Neural cell (in vitro differentiated cells): ENCODE measurements around the gene NACC2. TPM values are rescaled to one million over a fixed set of nuclear protein-coding genes. Genes with fewer than 3 reads are reported as not detected.

Experiments
- H2AFZ ChIP-seq: fragments of 200-600, 300-800 bp; sonication (generic), shearing (Covaris generic); 2 replicates; pipeline ENCODE4 v1.6.0; 2014; ENCODE audit warnings: low read depth, mild to moderate bottlenecking, antibody characterized with exemption, low read length, moderate library complexity
- H3F3A ChIP-seq: fragments of 200-600 bp; shearing (Covaris generic); 2 replicates; pipeline ENCODE4 v1.6.1; 2016; ENCODE audit warnings: mild to moderate bottlenecking, moderate library complexity, mixed read lengths, antibody characterized with exemption, low read length; ENCODE audit not compliant: insufficient read depth, poor library complexity, severe bottlenecking
- H3K27ac ChIP-seq: fragments of 200-600, 300-800 bp; sonication (generic), shearing (Covaris generic); 2 replicates; pipeline ENCODE4 v1.5.1; 2014; ENCODE audit warnings: mild to moderate bottlenecking, low read length, moderate library complexity
- H3K27me3 ChIP-seq: fragments of 300-800, 200-600 bp; sonication (generic), shearing (Covaris generic); 2 replicates; pipeline ENCODE4 v1.6.0; 2014; ENCODE audit warnings: mild to moderate bottlenecking, low read depth, low read length, moderate library complexity; ENCODE audit not compliant: insufficient read depth
- H3K36me3 ChIP-seq: fragments of 300-800, 200-600 bp; sonication (generic), shearing (Covaris generic); 2 replicates; pipeline ENCODE4 v1.5.1; 2014; ENCODE audit warnings: mild to moderate bottlenecking, antibody characterized with exemption, low read length, moderate library complexity; ENCODE audit not compliant: insufficient read depth
- H3K4me2 ChIP-seq: fragments of 300-800, 200-600 bp; sonication (generic), shearing (Covaris generic); 2 replicates; pipeline ENCODE4 v1.6.0; 2014; ENCODE audit warnings: mild to moderate bottlenecking, low read length
- H3K4me3 ChIP-seq: fragments of 300-800, 200-600 bp; sonication (generic), shearing (Covaris generic); 2 replicates; pipeline ENCODE4 v1.5.1; 2014; ENCODE audit warnings: mild to moderate bottlenecking, low read length, moderate library complexity
- H3K79me2 ChIP-seq: fragments of 200-600 bp; shearing (Covaris generic); replicated peaks from 2 replicates; pipeline ENCODE4 v1.6.0; 2014; ENCODE audit warnings: mild to moderate bottlenecking, low read length, moderate library complexity; ENCODE audit not compliant: insufficient read depth
- H3K9ac ChIP-seq: fragments of 300-800, 200-600 bp; sonication (generic), shearing (Covaris generic); 2 replicates; pipeline ENCODE4 v1.6.1; 2016; ENCODE audit warnings: mild to moderate bottlenecking, low read length, mixed read lengths
- H3K9me2 ChIP-seq: fragments of 200-600 bp; shearing (Covaris generic); 2 replicates; pipeline ENCODE4 v1.6.1; 2016; ENCODE audit warnings: mild to moderate bottlenecking, low read length, mixed read lengths; ENCODE audit not compliant: insufficient read depth
- H3K9me3 ChIP-seq: fragments of 200-600, 300-800 bp; sonication (generic), shearing (Covaris generic); 2 replicates; pipeline ENCODE4 v1.6.1; 2016; ENCODE audit warnings: mild to moderate bottlenecking, mixed run types, low read length, moderate library complexity, mixed read lengths
- H4K20me1 ChIP-seq: fragments of 200-600 bp; shearing (Covaris generic); 2 replicates; pipeline ENCODE4 v1.6.1; 2016; ENCODE audit warnings: mild to moderate bottlenecking, mixed run types; ENCODE audit not compliant: insufficient read depth
- EP300 ChIP-seq: fragments of 450-650 bp; conservative IDR thresholded peaks from 2 replicates; pipeline ENCODE4 v1.6.1; 2014; ENCODE audit warnings: antibody characterized with exemption, mild to moderate bottlenecking, moderate library complexity; ENCODE audit not compliant: poor library complexity, severe bottlenecking
- EZH2 ChIP-seq: fragments of 200-600, 300-800 bp; shearing (Covaris generic), sonication (generic); IDR thresholded peaks from 2 replicates; pipeline ENCODE4 v1.6.1; 2014; ENCODE audit warnings: antibody characterized with exemption, low read length, borderline replicate concordance, mild to moderate bottlenecking; ENCODE audit not compliant: insufficient read depth, poor library complexity, severe bottlenecking
- MXI1 ChIP-seq: fragments of 450-650 bp; conservative IDR thresholded peaks from 2 replicates; pipeline ENCODE4 v1.6.1; 2014; ENCODE audit warnings: antibody characterized with exemption, mild to moderate bottlenecking; ENCODE audit not compliant: poor library complexity, severe bottlenecking
- POLR2AphosphoS5 ChIP-seq: IDR thresholded peaks from 2 replicates; pipeline ENCODE4 v1.6.1; 2012
- RAD21 ChIP-seq: fragments of 450-650 bp; conservative IDR thresholded peaks from 2 replicates; pipeline ENCODE4 v1.6.1; 2014; ENCODE audit warnings: antibody characterized with exemption, mild to moderate bottlenecking, moderate library complexity
- SMC3 ChIP-seq: fragments of 450-650 bp; conservative IDR thresholded peaks from 2 replicates; pipeline ENCODE4 v1.6.1; 2014; ENCODE audit warnings: antibody characterized with exemption, mild to moderate bottlenecking, moderate library complexity; ENCODE audit not compliant: poor library complexity
- TAF1 ChIP-seq: IDR thresholded peaks from 2 replicates; pipeline ENCODE4 v1.6.1; 2012; ENCODE audit warnings: low read depth
- polyA plus RNA-seq: library from polyadenylated mRNA; depleted of rRNA; stranded (reverse); fragments of >200 nt; gene quantifications from 2 replicates; pipeline ENCODE4 v1.2.3, GENCODE V29; 2014
- TF ChIP-seq, protein P1 (sequence below): IDR thresholded peaks from 2 replicates; pipeline ENCODE4 v1.6.1; 2012; ENCODE audit warnings: borderline replicate concordance
- TF ChIP-seq, protein P2 (sequence below): fragments of 450-650 bp; IDR thresholded peaks from 2 replicates; pipeline ENCODE4 v1.5.1; 2014; ENCODE audit warnings: antibody characterized with exemption, mild to moderate bottlenecking, moderate library complexity; ENCODE audit not compliant: poor library complexity, severe bottlenecking

Gene NACC2
- polyA plus RNA-seq, 1 donor from 2014 or later: 1.7 TPM

DNA sequence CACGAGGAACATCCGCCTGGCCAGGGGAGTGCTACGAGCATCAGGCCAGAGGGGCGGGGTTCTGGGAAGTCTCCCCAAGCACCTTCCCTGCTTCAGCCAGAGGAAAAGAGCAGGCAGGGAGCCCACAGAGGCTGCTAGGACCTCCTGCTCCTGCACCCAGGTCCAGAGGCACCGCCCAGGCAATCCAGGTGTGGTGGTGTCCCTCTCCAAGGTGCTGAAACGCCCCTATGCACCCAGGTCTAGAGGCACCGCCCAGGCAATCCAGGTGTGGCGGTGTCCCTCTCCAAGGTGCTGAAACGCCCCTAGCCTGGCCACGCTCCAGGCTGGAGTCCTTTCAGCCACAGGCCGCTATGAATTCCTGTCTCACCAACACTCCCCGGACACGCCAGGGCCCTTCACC lies 123.2 kb downstream of the NACC2 start:
- Histone ChIP-seq H3K9me3 (no peaks in the 10 kb centered on the region), H3K4me2 (no peak overlapping the region), H3K36me3 (no peaks in the 10 kb centered on the region), H3K9ac (no peak overlapping the region), H3K27ac (no peak overlapping the region), H3K4me3 (no peak overlapping the region), H4K20me1 (no peaks in the 10 kb centered on the region), H3K79me2 (no peaks in the 10 kb centered on the region), H3K9me2 (no peaks in the 10 kb centered on the region), H2AFZ (no peak overlapping the region), H3F3A (no peaks in the 10 kb centered on the region), H3K27me3 (no peaks in the 10 kb centered on the region)
- TF ChIP-seq MXI1 (no peak), TAF1 (no peak), RAD21 (no peak), SMC3 (no peak), POLR2AphosphoS5 (no peak), EP300 (no peak), EZH2 (no peak)
- TF ChIP-seq, protein P1, sequence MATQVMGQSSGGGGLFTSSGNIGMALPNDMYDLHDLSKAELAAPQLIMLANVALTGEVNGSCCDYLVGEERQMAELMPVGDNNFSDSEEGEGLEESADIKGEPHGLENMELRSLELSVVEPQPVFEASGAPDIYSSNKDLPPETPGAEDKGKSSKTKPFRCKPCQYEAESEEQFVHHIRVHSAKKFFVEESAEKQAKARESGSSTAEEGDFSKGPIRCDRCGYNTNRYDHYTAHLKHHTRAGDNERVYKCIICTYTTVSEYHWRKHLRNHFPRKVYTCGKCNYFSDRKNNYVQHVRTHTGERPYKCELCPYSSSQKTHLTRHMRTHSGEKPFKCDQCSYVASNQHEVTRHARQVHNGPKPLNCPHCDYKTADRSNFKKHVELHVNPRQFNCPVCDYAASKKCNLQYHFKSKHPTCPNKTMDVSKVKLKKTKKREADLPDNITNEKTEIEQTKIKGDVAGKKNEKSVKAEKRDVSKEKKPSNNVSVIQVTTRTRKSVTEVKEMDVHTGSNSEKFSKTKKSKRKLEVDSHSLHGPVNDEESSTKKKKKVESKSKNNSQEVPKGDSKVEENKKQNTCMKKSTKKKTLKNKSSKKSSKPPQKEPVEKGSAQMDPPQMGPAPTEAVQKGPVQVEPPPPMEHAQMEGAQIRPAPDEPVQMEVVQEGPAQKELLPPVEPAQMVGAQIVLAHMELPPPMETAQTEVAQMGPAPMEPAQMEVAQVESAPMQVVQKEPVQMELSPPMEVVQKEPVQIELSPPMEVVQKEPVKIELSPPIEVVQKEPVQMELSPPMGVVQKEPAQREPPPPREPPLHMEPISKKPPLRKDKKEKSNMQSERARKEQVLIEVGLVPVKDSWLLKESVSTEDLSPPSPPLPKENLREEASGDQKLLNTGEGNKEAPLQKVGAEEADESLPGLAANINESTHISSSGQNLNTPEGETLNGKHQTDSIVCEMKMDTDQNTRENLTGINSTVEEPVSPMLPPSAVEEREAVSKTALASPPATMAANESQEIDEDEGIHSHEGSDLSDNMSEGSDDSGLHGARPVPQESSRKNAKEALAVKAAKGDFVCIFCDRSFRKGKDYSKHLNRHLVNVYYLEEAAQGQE: no peak
- TF ChIP-seq, protein P2, sequence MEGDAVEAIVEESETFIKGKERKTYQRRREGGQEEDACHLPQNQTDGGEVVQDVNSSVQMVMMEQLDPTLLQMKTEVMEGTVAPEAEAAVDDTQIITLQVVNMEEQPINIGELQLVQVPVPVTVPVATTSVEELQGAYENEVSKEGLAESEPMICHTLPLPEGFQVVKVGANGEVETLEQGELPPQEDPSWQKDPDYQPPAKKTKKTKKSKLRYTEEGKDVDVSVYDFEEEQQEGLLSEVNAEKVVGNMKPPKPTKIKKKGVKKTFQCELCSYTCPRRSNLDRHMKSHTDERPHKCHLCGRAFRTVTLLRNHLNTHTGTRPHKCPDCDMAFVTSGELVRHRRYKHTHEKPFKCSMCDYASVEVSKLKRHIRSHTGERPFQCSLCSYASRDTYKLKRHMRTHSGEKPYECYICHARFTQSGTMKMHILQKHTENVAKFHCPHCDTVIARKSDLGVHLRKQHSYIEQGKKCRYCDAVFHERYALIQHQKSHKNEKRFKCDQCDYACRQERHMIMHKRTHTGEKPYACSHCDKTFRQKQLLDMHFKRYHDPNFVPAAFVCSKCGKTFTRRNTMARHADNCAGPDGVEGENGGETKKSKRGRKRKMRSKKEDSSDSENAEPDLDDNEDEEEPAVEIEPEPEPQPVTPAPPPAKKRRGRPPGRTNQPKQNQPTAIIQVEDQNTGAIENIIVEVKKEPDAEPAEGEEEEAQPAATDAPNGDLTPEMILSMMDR: no peak

- Histone ChIP-seq H2AFZ (no peak overlapping the region), H3K79me2 (no peaks in the 10 kb centered on the region), H4K20me1 (no peaks in the 10 kb centered on the region), H3K4me3 (no peak overlapping the region), H3F3A (no peaks in the 10 kb centered on the region), H3K9me3 (no peaks in the 10 kb centered on the region), H3K36me3 (no peaks in the 10 kb centered on the region), H3K27ac (no peak overlapping the region), H3K9me2 (no peaks in the 10 kb centered on the region), H3K4me2 (no peak overlapping the region), H3K9ac (no peak overlapping the region), H3K27me3 (no peaks in the 10 kb centered on the region)
- no peak for TF ChIP-seq MXI1
- no peak for TF ChIP-seq POLR2AphosphoS5
- TF ChIP-seq SMC3: no peak
- TF ChIP-seq TAF1: no peak
- TF ChIP-seq, protein P1: no peak
- no peak for TF ChIP-seq EP300
These were observed 123.8 kb downstream of the NACC2 start for GRCh38 chr9:135971111-135971766.
